Activated CD8-positive, alpha-beta memory T cell treated with anti-CD3 and anti-CD28 coated beads, Interleukin-2, amount 50 U/mL, for 48 hours (primary cell): ENCODE results near the gene MAP3K6.
"Not testable (repeated sequence)": the region's sequence is repeated elsewhere in the genome, so short reads cannot be mapped to it uniquely, and the experiment has no call there.

ENCODE experiments used
- DNase-seq: peaks from one replicate; pipeline ENCODE4 v3.0.0-alpha.2; 2020

Gene MAP3K6

GRCh38 chr1:27366411-27367159 is at the start of gene MAP3K6:
Gene MAP3K6, minus strand, starts transcription at chr1:27366961. Its CDS starts 364 bp downstream, at chr1:27366597.
- DNase-seq, result peak; percentile 77

- no peak for DNase-seq
Measured at GRCh38 chr1:27414091-27414490, 47.3 kb upstream of the MAP3K6 start.

GRCh38 chr1:27413004-27413403 is 46.2 kb upstream of the MAP3K6 start:
- DNase-seq, result no peak

GRCh38 chr1:27412502-27412901 is 45.7 kb upstream of the MAP3K6 start:
- no peak for DNase-seq

- DNase-seq, result no peak
Measured at GRCh38 chr1:27410709-27411108, 43.9 kb upstream of the MAP3K6 start.

GRCh38 chr1:27409669-27410068 is 42.9 kb upstream of the MAP3K6 start:
- DNase-seq, result no peak

GRCh38 chr1:27408151-27408550 is 41.4 kb upstream of the MAP3K6 start:
- no peak for DNase-seq

- not testable (repeated sequence) for DNase-seq
Measured at GRCh38 chr1:27406791-27407190, 40.0 kb upstream of the MAP3K6 start.

GRCh38 chr1:27406362-27406680 is 39.6 kb upstream of the MAP3K6 start:
- no peak for DNase-seq

GRCh38 chr1:27405598-27406361 is 39.0 kb upstream of the MAP3K6 start:
- not testable (repeated sequence) for DNase-seq

GRCh38 chr1:27405074-27405473 is 38.3 kb upstream of the MAP3K6 start:
- DNase-seq, result no peak

- DNase-seq, result no peak
Measured at GRCh38 chr1:27403931-27404330, 37.2 kb upstream of the MAP3K6 start.

GRCh38 chr1:27403065-27403726 is 36.4 kb upstream of the MAP3K6 start:
- DNase-seq, result no peak

- no peak for DNase-seq
Measured at GRCh38 chr1:27402349-27402754, 35.6 kb upstream of the MAP3K6 start.

- DNase-seq, result no peak
Measured at GRCh38 chr1:27400963-27401341, 34.2 kb upstream of the MAP3K6 start.

GRCh38 chr1:27400082-27400962 is 33.6 kb upstream of the MAP3K6 start:
- no peak for DNase-seq

GRCh38 chr1:27399251-27400025 is 32.7 kb upstream of the MAP3K6 start:
- no peak for DNase-seq

GRCh38 chr1:27398405-27399149 is 31.8 kb upstream of the MAP3K6 start:
- DNase-seq, result no peak

- DNase-seq, result no peak
Measured at GRCh38 chr1:27397749-27398148, 31.0 kb upstream of the MAP3K6 start.

- no peak for DNase-seq
Measured at GRCh38 chr1:27397110-27397509, 30.3 kb upstream of the MAP3K6 start.
